ENCODE measurements around the gene ST7. TPM values are rescaled to one million over a fixed set of nuclear protein-coding genes. Genes with fewer than 3 reads are reported as not detected.
A peak's percentile ranks its signal among the peaks of the same experiment; 100 is the strongest.

ST7 gene
- polyA plus RNA-seq, 5 donors, result 44.7 to 61.6 (median 54.7) TPM

DNA sequence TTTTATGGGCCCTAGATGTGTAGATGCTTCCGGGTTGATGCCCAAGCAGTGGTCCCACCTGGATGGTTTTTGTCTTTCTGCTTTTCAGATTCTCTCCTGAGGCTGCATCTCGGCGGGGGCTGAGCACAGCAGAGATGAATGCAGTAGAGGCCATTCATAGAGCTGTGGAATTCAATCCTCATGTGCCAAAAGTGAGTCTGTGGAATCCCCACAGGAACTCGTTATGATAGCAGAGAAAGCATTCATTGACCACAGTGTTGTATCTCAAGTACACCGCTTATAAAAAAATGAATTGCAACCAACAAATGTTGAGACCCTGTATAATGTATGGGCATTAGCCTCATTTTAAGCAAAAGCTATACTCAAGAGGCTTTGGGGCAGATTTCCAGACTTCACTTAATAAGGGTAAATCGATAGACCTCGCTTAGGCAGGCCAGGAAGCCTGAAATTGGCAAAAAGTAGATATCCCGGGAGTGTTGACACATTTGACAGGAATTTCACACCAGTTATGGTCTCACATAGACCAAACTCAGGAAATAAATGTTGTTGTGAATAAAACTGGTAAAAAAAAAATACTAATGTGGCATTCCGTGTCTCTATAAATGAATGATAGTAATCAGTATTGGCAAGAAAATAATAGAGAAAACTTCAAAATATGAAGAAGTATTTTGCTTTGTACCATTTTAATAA, 237.6 kb downstream of the ST7 start:
- DNase-seq, result no peak

DNA sequence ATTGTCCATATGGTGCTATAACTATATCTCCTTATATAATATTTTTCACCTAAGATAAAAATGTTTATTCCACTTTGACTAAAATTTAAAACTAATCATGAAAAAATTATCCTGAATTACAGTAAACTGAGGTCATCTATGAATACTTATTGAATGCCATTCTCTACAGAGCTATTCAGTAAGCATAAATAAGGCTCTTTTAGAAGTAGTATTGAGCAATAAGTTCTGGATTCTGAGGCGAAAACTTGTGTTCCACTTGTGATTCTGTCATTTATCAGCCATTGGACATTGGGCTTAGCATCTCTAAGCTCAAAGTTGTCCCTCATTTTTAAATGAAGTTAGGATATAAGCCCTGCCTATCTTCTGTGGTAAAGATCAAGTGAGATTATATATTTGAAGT, 238.8 kb downstream of the ST7 start:
- no peak for DNase-seq

- DNase-seq, result no peak
These were observed 240.3 kb downstream of the ST7 start for GRCh38 chr7:117193564-117193963.

GRCh38 chr7:117194445-117194844, 241.1 kb downstream of the ST7 start:
- no peak for DNase-seq

- no peak for DNase-seq
These were observed 242.2 kb downstream of the ST7 start for GRCh38 chr7:117195361-117196029.

DNA sequence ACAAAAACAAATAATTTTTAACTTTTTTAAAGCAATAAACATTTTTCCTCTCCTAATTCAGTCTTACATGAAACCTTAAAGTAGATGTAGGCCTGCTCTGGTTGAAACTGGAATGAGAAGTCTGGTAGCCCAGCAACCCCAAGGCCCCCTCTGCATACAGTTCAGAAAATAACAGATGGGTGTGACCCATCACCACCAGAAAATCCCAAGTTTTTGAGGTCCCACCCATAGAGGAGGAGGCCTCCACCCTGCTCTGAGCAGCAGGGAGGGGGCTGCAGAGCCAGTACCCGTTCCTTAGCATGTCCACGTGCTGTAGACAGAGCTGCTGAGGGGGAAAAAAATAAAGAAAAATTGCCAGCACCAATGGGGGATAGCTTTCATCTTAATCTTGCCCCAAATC, 246.8 kb downstream of the ST7 start:
- DNase-seq, result no peak

DNA sequence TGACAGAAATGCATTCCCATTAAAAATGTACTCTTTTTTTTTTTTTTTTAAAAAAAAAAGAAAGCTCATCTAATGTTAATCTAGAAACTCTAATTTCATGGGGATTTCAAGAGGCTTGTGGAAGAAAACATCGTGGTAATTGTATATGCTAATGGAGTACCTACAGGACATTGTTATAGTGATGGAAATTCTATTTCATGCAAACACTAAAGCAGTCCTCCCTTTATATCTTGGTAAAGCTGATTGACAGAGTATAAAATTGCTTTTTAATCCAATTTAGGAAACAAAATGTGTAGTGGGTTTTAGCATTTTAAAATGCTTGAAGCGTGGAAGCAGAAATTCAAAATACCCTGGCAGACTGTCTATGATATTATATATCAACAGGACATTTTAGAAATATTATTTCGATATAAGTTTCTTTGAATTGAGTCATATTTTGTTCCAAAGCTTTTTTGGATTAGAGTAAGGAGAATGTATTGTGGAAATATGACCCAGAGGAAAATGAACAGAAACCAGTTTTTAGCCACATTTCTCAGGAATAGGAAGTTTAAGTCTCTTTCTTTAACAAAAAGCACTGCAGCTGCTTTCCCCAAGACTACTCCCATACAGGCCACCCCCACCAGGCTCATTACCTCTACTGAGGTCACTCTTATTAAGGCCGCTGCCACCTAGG, 247.6 kb downstream of the ST7 start:
- no peak for DNase-seq

GRCh38 chr7:117202511-117202910, 249.2 kb downstream of the ST7 start:
- DNase-seq, result no peak

- DNase-seq, result no peak
These were observed 249.9 kb downstream of the ST7 start for GRCh38 chr7:117203205-117203604.

DNA sequence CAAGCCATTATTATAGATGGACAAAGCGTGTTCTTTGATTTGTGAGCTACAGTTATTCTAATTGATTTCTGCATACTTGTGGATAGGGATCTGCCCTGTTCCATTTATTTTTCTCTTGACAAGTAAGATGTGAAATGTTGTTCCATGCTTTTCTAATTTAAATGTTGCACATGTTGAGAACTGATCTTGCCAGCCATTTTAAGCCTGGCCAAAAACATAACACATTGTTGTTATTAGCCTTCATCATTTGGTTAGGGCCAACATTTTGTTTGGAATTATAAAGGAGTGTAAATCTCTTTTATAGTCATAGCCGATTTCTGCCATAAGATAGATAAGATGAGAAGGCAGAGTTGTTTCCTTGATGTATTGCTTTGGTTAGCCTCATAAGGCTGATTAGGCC, 252.6 kb downstream of the ST7 start:
- no peak for DNase-seq

GRCh38 chr7:117208257-117208656, 255.0 kb downstream of the ST7 start:
- DNase-seq, result no peak

DNA sequence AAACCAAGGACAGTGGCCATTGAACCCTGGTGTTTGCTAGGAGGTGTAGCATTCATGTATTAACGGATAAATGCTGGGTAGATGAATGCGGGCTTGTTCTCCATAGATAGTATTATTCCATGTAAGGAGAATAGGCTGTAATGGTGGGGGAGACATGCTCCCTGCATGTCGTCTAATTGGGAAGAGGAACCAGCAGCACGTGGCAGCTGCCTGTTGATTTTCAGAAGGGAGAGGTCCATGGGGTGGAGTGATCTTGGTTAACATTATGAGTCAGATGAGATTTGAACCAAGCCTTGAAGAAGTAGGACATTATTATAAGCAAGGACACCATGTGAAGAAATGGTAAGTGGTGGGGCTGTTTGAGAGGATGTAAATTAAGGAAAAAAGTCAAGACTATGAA, 257.1 kb downstream of the ST7 start:
- DNase-seq, result no peak

DNA sequence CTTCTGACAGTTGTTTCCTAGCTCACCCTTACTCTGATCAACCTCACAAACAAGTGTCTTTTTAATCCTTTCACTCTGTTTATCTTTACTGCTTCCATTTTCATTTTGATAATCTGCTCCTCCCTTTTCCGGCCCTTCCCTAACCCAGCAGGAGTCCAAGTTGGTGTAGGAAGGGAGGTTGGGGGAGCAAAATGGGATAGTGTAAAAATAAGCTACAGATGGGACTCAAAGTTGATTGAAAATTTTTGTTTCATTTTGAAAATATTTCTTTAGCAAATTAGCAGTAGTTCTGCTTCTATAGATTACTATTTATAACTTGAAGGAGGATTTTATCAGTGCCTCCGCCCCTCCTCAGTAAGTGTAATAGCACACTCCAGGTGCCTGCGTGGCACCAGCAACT, 257.6 kb downstream of the ST7 start:
- DNase-seq, result no peak

- DNase-seq, result no peak
These were observed 258.3 kb downstream of the ST7 start for GRCh38 chr7:117211614-117212013.

DNA sequence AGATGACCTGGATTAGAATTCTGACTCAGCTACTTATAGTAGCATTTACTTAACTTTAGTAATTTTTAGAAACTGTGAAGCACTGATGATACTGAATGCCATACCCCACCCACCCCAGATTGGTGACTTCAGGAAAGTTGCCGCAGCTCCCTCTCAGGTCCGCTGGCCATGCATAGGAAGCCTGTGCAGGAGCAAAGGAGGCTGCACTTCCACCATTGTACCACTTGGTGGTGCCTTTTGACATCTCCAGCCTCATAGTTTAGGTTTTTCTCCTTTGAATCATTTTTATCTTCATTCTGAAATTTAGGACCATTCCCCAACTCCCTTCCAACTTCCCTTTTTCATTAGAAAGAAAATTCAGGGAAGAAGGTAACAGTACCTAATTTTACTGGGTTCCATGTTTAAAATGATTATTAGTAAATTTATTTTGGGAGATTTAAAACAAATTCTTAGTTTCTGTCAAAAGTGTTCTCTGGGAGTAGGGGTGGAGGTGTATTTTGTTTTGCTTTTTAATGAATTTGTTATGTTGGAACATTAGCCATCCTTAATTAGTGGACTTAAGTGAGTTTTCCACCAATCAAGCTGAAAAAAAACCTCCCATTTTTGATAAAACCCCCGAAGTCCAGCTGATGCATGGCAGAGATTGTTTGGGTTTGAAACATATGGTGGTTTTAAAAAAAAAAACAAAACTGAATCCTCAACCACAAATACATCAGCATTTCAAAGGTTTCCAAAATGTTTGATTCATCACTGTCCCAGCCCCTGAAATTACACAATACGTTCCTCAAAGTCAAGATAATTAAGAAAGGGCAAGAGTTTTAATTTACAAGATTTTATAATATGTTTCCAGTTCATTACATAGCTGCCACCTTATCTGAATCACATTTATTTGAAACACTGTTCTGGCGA, 259.9 kb downstream of the ST7 start:
- peak; percentile 19 to 43 for DNase-seq

GRCh38 chr7:117216010-117216409, 262.7 kb downstream of the ST7 start:
- no peak for DNase-seq

DNA sequence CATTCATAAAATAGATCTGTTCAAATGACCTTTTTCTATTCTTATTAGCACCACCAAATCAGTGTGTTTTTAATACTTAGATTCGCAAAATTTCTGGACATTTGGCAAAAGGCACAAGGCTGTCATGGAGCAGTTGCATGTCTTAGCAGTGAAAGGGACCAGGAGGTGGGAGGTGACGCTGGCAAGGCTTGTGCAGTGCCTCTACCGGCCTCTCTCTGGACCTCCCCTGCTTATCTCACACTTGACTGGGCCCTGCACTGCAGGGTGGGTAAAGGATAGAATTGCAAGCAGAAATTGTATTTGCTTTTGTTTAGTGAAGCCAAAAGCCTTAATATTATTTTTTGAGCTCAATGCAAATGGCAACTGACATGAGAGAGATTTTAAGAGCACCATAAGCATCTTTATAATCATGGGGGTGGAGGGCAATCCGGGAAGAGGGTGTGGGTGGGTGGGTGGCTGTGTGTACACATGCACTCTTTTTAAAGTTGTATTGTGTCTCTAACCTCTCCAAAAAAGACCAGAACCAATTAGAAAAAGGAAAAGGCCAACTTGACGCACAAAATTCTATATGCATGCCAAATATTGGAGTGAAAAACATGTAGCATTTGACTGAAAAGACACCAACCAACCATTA, 263.3 kb downstream of the ST7 start:
- DNase-seq, result no peak

GRCh38 chr7:117217106-117218035, 264.1 kb downstream of the ST7 start:
- DNase-seq, result no peak

GRCh38 chr7:117218700-117219099, 265.4 kb downstream of the ST7 start:
- DNase-seq, result no peak

DNA sequence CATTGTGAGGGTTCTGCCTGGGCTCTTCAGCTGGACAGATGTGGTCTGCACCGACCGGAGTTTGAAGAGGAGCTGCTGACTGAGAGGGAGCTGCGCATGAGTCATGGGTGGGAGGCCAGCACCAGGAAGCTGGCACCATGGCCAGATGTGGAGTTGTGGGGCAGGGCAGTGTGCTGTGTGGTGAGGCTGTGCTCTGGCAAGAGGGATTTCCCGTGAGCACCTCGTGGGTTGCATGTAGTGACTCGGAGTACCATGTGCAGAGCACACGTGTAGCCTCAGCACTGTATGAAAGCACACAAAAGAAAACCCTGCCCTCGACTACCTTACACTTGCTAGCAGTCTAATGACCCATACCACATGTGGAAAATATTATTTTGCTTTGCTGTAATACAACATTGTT, 266.2 kb downstream of the ST7 start:
- DNase-seq, result no peak
